HepG2 (cell line): ENCODE results near the gene NDFIP2. TPM values are rescaled to one million over a fixed set of nuclear protein-coding genes. Genes with fewer than 3 reads are reported as not detected.

ENCODE experiments used
- ATAC-seq: fragments of 200-7000 bp; cut with Tn5 transposase; 3 replicates; pipeline ENCODE4 v1.9.1; 2020; ENCODE audit warnings: mild to moderate bottlenecking, moderate library complexity
- BruUV-seq: library from RNA; stranded (reverse); fragments of 400-500 nt; replicated peaks from 2 replicates; lab custom pipeline; 2021; lab: Mats Ljungman, UMichigan
- CTCF ChIA-PET: fragments of 300-600 bp; formaldehyde crosslinking; extraction: SDS; loops from one replicate; lab custom pipeline; 2021; ENCODE audit warnings: low total read pairs, inconsistent platforms, low intra/inter-chr PET ratio; lab: Yijun Ruan, JAX
- POLR2A ChIA-PET: fragments of 350-600 bp; sonication (Branson Sonifier 250); formaldehyde crosslinking; loops from one replicate; lab custom pipeline; 2020; ENCODE audit warnings: antibody characterized with exemption, inconsistent platforms; lab: Yijun Ruan, JAX
- DNase-seq: peaks from one replicate; pipeline ENCODE4 v3.0.0-alpha.2; 2015; ENCODE audit warnings: low spot score
- FAIRE-seq: peaks from 3 replicates; lab custom pipeline; 2011; peaks lifted over from hg19 to GRCh38; lab: Jason Lieb, UNC
- H2AFZ ChIP-seq: one replicate; pipeline ENCODE4 v1.6.1; 2011; ENCODE audit warnings: low read length, inconsistent platforms
- H3K27ac ChIP-seq: fragments of 300-600 bp; 3 replicates; pipeline ENCODE4 v1.8.0; 2011; ENCODE audit warnings: mixed run types, mild to moderate bottlenecking, mixed read lengths, low read length, inconsistent platforms; ENCODE audit not compliant: insufficient read depth; ENCODE audit errors: extremely low read length
- H3K27me3 ChIP-seq, 2 experiments: fragments of 200-600 bp in 1 of 2; 2 replicates in 1 of 2; 3 replicates in 1 of 2; pipeline versions ENCODE4 v1.6.0 to v1.8.0; 2011; ENCODE audit warnings: low read length in 2 of 2, mild to moderate bottlenecking in 2 of 2, moderate library complexity in 2 of 2, inconsistent platforms in 1 of 2; ENCODE audit not compliant: insufficient read depth in 2 of 2, control insufficient read depth in 1 of 2
- H3K36me3 ChIP-seq, 2 experiments: fragments of 200-600 bp in 1 of 2; replicated peaks in 1 of 2; 2 replicates in 1 of 2; 3 replicates in 1 of 2; pipeline versions ENCODE4 v1.5.1 to v1.8.0; 2011; ENCODE audit warnings: low read length in 2 of 2, inconsistent platforms in 1 of 2; ENCODE audit not compliant: insufficient read depth in 2 of 2, control insufficient read depth in 1 of 2
- H3K4me1 ChIP-seq: 2 replicates; pipeline ENCODE4 v1.5.1; 2012; ENCODE audit warnings: low read length, inconsistent platforms; ENCODE audit not compliant: insufficient read depth
- H3K4me2 ChIP-seq: 2 replicates; pipeline ENCODE4 v1.6.0; 2011; ENCODE audit warnings: low read depth, low read length, inconsistent platforms
- H3K4me3 ChIP-seq, 3 experiments: fragments of 200-600 bp in 1 of 3; sonication (generic), shearing (Covaris generic) in 1 of 3; replicated peaks in 1 of 3; 2 replicates each; pipeline ENCODE4 v1.5.1; 2011 to 2016; ENCODE audit warnings: low read length in 3 of 3, inconsistent platforms in 2 of 3, low read depth in 2 of 3, mild to moderate bottlenecking in 2 of 3, control low read depth in 1 of 3, mixed read lengths in 1 of 3; ENCODE audit not compliant: insufficient read depth in 1 of 3
- H3K79me2 ChIP-seq: one replicate; pipeline ENCODE4 v1.6.1; 2011; ENCODE audit warnings: low read length, inconsistent platforms; ENCODE audit not compliant: insufficient read depth
- H3K9ac ChIP-seq: 2 replicates; pipeline ENCODE4 v1.6.0; 2011; ENCODE audit warnings: mild to moderate bottlenecking, low read depth, low read length, inconsistent platforms; ENCODE audit not compliant: insufficient read depth
- H3K9me3 ChIP-seq: 2 replicates; pipeline ENCODE4 v1.5.1; 2012; ENCODE audit warnings: mild to moderate bottlenecking, low read length
- H4K20me1 ChIP-seq: 2 replicates; pipeline ENCODE4 v1.6.0; 2011; ENCODE audit warnings: inconsistent platforms, mild to moderate bottlenecking, low read length, moderate library complexity; ENCODE audit not compliant: insufficient read depth
- AKAP8 ChIP-seq: sonication (generic); formaldehyde crosslinking; IDR thresholded peaks from 2 replicates; pipeline ENCODE4 v1.5.1; 2020; ENCODE audit warnings: mild to moderate bottlenecking, missing genetic modification reagents
- CBX2 ChIP-seq, 2 experiments: fragments of 200-600 bp in 1 of 2; sonication (generic); formaldehyde crosslinking in 1 of 2; IDR thresholded peaks; 2 replicates each; pipeline versions ENCODE4 v1.7.0 to v1.8.1; 2018 to 2022; ENCODE audit warnings: low read depth in 2 of 2, low read length in 1 of 2, mild to moderate bottlenecking in 1 of 2, missing genetic modification reagents in 1 of 2
- DPF2 ChIP-seq: sonication (generic); formaldehyde crosslinking; IDR thresholded peaks from 2 replicates; pipeline ENCODE4 v1.4.0; 2020; ENCODE audit warnings: mild to moderate bottlenecking, low read depth, missing genetic modification reagents, borderline replicate concordance
- TOPORS ChIP-seq: sonication (generic); formaldehyde crosslinking; IDR thresholded peaks from 2 replicates; pipeline ENCODE4 v1.8.0; 2023; ENCODE audit warnings: mild to moderate bottlenecking, missing genetic modification reagents
- ZFP36 ChIP-seq: fragments of 150-350 bp; IDR thresholded peaks from 2 replicates; pipeline ENCODE4 v1.6.1; 2018; ENCODE audit warnings: borderline replicate concordance, low read length, low read depth; ENCODE audit not compliant: partially characterized antibody
- WGBS: methylation state at CpG from one replicate; pipeline ENCODE4 v1.1.6; 2017; ENCODE audit warnings: low lambda C conversion rate; 5-methylcytosine and 5-hydroxymethylcytosine counted together
- in situ Hi-C: cut with HindIII; loops from 2 replicates; pipeline ENCODE4 v1.10.0; 2017; ENCODE audit warnings: low pct_unique_long_range_greater_than_20kb; ENCODE audit not compliant: extremely low pct_ligation_motif_present
- intact Hi-C: fragments of 100-400 bp; cut with micrococcal nuclease; formaldehyde crosslinking; loops from one replicate; pipeline ENCODE4 v1.10.0; 2022; ENCODE audit not compliant: unreplicated experiment
- polyA plus RNA-seq, 8 experiments: library from polyadenylated mRNA; depleted of rRNA in 3 of 8; stranded (reverse) in 7 of 8; unstranded in 1 of 8; fragments of >200 nt; fragmentation: Illumina TruSeq in 4 of 8; extraction: Trizol in 4 of 8; gene quantifications; 2 replicates each; pipeline versions ENCODE4 v1.2.1 to v1.2.3, GENCODE V29; 2011 to 2016; ENCODE audit warnings: low read depth in 4 of 8, missing spikeins in 1 of 8, mixed read lengths in 1 of 8; ENCODE audit not compliant: insufficient read depth in 1 of 8
- total RNA-seq, 5 experiments: library from RNA; depleted of rRNA; stranded (reverse); fragments of >200 nt; fragmentation: Illumina TruSeq; extraction: Trizol; gene quantifications; 2 replicates each; pipeline ENCODE4 v1.2.3, GENCODE V29; 2016; ENCODE audit warnings: low read depth in 1 of 5
- TF ChIP-seq, protein P1 (sequence below): sonication (generic); formaldehyde crosslinking; IDR thresholded peaks from 2 replicates; pipeline ENCODE4 v1.5.1; 2020; ENCODE audit warnings: missing genetic modification reagents, mild to moderate bottlenecking, borderline replicate concordance
- TF ChIP-seq, protein P2 (sequence below): sonication (generic); formaldehyde crosslinking; IDR thresholded peaks from 2 replicates; pipeline ENCODE4 v1.5.1; 2020; ENCODE audit warnings: missing genetic modification reagents, mild to moderate bottlenecking, borderline replicate concordance
- TF ChIP-seq, protein P3 (sequence below): sonication (generic); formaldehyde crosslinking; IDR thresholded peaks from 2 replicates; pipeline ENCODE4 v1.4.0; 2020; ENCODE audit warnings: missing genetic modification reagents

Gene NDFIP2
- total and polyA plus RNA-seq, 2 of the 13 experiments (the other 11 are each of a cell fraction or from before 2014, with no cell fraction given) = 23.2 to 32.0 TPM

DNA sequence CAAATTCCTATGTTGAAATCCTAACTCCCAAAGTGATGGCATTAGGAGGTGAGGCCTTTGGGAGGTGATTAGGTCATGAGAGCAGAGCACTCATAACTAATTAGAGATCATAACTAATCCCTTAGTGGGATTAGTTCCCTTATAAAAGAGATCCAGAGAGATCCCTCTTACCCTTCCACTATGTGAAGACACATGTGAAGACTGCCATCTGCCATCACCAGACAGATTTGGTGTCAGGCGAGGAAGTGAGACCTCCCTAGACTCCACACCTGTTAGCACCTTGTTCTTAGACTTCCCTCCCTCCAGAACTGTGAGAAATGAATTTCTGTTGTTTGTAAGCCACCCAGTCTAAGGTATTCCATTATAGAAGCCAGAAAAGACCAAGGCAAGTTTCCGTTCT is 112.2 kb downstream of the NDFIP2 start:
- Histone ChIP-seq H3K36me3 (no peaks in the 10 kb centered on the region), H3K4me3 (no peak overlapping the region), H3K9ac (no peak overlapping the region), H3K4me2 (no peak overlapping the region), H3K27ac (no peak overlapping the region), H3K79me2 (no peaks in the 10 kb centered on the region), H4K20me1 (no peaks in the 10 kb centered on the region), H3K4me1 (no peaks in the 10 kb centered on the region), H2AFZ (no peak overlapping the region), H3K27me3 (no peaks in the 10 kb centered on the region), H3K9me3 (no peaks in the 10 kb centered on the region)
- DNase-seq (no peak), ATAC-seq (no peak), FAIRE-seq (no peak)
- no TSS peak for BruUV-seq
- CTCF ChIA-PET = no interaction called here
- in situ Hi-C loops (no loop called here), intact Hi-C loops (no loop called here)
- 55% methylated on average over 1 of the region's 2 CpGs for WGBS
- no peak for TF ChIP-seq AKAP8 (CRISPR knock-in tag)
- no peak for TF ChIP-seq DPF2 (CRISPR knock-in tag)
- TF ChIP-seq ZFP36 = no peak
- TF ChIP-seq, protein P1, sequence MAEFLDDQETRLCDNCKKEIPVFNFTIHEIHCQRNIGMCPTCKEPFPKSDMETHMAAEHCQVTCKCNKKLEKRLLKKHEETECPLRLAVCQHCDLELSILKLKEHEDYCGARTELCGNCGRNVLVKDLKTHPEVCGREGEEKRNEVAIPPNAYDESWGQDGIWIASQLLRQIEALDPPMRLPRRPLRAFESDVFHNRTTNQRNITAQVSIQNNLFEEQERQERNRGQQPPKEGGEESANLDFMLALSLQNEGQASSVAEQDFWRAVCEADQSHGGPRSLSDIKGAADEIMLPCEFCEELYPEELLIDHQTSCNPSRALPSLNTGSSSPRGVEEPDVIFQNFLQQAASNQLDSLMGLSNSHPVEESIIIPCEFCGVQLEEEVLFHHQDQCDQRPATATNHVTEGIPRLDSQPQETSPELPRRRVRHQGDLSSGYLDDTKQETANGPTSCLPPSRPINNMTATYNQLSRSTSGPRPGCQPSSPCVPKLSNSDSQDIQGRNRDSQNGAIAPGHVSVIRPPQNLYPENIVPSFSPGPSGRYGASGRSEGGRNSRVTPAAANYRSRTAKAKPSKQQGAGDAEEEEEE (CRISPR knock-in tag) = no peak
- no peak for TF ChIP-seq TOPORS (CRISPR knock-in tag)
- TF ChIP-seq CBX2 (IDR thresholded peaks at IDR 0.05; ENCODE audit: low read depth, low read length) = no peak
- no peak for TF ChIP-seq CBX2 (CRISPR knock-in tag; IDR thresholded peaks at IDR 0.05; ENCODE audit: low read depth)
- TF ChIP-seq, protein P2, sequence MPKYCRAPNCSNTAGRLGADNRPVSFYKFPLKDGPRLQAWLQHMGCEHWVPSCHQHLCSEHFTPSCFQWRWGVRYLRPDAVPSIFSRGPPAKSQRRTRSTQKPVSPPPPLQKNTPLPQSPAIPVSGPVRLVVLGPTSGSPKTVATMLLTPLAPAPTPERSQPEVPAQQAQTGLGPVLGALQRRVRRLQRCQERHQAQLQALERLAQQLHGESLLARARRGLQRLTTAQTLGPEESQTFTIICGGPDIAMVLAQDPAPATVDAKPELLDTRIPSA (CRISPR knock-in tag) = no peak
- TF ChIP-seq, protein P3, sequence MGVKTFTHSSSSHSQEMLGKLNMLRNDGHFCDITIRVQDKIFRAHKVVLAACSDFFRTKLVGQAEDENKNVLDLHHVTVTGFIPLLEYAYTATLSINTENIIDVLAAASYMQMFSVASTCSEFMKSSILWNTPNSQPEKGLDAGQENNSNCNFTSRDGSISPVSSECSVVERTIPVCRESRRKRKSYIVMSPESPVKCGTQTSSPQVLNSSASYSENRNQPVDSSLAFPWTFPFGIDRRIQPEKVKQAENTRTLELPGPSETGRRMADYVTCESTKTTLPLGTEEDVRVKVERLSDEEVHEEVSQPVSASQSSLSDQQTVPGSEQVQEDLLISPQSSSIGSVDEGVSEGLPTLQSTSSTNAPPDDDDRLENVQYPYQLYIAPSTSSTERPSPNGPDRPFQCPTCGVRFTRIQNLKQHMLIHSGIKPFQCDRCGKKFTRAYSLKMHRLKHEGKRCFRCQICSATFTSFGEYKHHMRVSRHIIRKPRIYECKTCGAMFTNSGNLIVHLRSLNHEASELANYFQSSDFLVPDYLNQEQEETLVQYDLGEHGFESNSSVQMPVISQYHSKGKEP (CRISPR knock-in tag) = no peak
- POLR2A ChIA-PET = no interaction called here
